Gastrocnemius medialis (tissue), 4 donors: ENCODE measurements around the gene VAMP8. TPM values are rescaled to one million over a fixed set of nuclear protein-coding genes. Genes with fewer than 3 reads are reported as not detected.
A peak's percentile ranks its signal among the peaks of the same experiment; 100 is the strongest.

Experiments used
- ATAC-seq, 2 donors: fragments of 150-250 bp; one replicate each; pipeline ENCODE4 v1.9.1; 2016
- DNase-seq, 2 donors: peaks; one replicate each; pipeline ENCODE4 v3.0.0-alpha.2; 2019
- H3K27ac ChIP-seq, 4 donors: fragments of 200-600 bp; sonication (generic); 1 replicate in 1 of 4; 2 replicates in 3 of 4; pipeline ENCODE4 v1.5.1; 2016 to 2018; ENCODE audit warnings: mild to moderate bottlenecking in 2 of 4, moderate library complexity in 1 of 4
- H3K27me3 ChIP-seq, 3 donors: fragments of 200-600 bp; sonication (generic) in 2 of 3; 1 replicate in 1 of 3; 2 replicates in 2 of 3; pipeline versions ENCODE4 v1.5.1 to v1.6.0; 2016 to 2019; ENCODE audit warnings: mild to moderate bottlenecking in 1 of 3, moderate library complexity in 1 of 3
- H3K36me3 ChIP-seq, 2 donors: fragments of 200-600 bp; sonication (generic) in 1 of 2; one replicate each; pipeline ENCODE4 v1.5.1; 2017 to 2018
- H3K4me1 ChIP-seq, 2 donors: fragments of 200-600 bp; sonication (generic) in 1 of 2; one replicate each; pipeline ENCODE4 v1.5.1; 2016 to 2017; ENCODE audit warnings: mild to moderate bottlenecking in 2 of 2
- H3K4me3 ChIP-seq, 4 donors: fragments of 200-600 bp; sonication (generic) in 3 of 4; 1 replicate in 1 of 4; 2 replicates in 3 of 4; pipeline ENCODE4 v1.5.1; 2016 to 2019; ENCODE audit warnings: mild to moderate bottlenecking in 2 of 4
- H3K9me3 ChIP-seq, 3 donors: fragments of 200-600 bp; sonication (generic) in 2 of 3; 1 replicate in 1 of 3; 2 replicates in 2 of 3; pipeline ENCODE4 v1.5.1; 2016 to 2019
- POLR2A ChIP-seq, 2 donors: fragments of 450-650 bp; IDR thresholded peaks; one replicate each; pipeline ENCODE4 v1.6.1; 2017; ENCODE audit warnings: antibody characterized with exemption in 2 of 2, mild to moderate bottlenecking in 2 of 2, moderate library complexity in 2 of 2
- in situ Hi-C, 4 donors: fragments of 200-750 bp; cut with MboI; loops; one replicate each; pipeline versions ENCODE4 v1.15.0 to v1.8.0; 2017; ENCODE audit warnings: low sequenced_read_pairs in 4 of 4
- intact Hi-C: fragments of 100-400 bp; cut with DNase I; formaldehyde crosslinking; loops from one replicate; pipeline ENCODE4 v1.15.1; 2023; ENCODE audit warnings: low total_unique reads
- total RNA-seq, 4 donors: library from RNA; depleted of rRNA; stranded (reverse); fragments of >200 nt; gene quantifications; one replicate each; pipeline versions ENCODE4 v1.1.0 to v1.2.3, GENCODE V29; 2016
- TF ChIP-seq, protein P1 (sequence below), 5 experiments: fragments of 450-650 bp in 3 of 5; fragments of 200-600 bp in 2 of 5; sonication (generic) in 2 of 5; IDR thresholded peaks in 4 of 5; conservative IDR thresholded peaks in 1 of 5; 1 replicate in 4 of 5; 2 replicates in 1 of 5; pipeline ENCODE4 v1.5.1; 2016 to 2019; ENCODE audit warnings: antibody characterized with exemption in 5 of 5, mild to moderate bottlenecking in 3 of 5, moderate library complexity in 3 of 5

Gene VAMP8
- total RNA-seq, 4 donors from 2014 or later = 5.3 to 12.1 (median 7.1) TPM

DNA sequence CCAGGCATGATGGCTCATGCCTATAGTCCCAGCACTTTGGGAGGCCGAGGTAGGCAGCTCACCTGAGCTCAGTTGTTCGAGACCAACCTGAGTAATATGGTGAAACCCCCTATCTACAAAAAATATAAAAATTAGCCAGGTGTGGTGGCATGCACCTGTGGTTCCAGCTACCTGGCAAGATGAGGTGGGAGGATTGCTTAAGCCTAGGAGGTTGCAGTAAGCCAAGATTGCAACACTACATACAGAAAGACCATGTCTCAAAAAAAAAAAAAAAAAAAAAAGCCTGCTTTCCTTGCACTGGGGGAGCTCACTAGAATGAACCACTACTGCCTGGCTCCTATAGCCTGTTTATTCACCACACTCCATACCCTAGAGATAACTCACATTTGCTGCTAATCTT, 45.8 kb upstream of the VAMP8 start:
- Histone ChIP-seq H3K4me3 (no peak overlapping the region), H3K36me3 (no peaks in the 10 kb centered on the region), H3K27ac (no peak overlapping the region), H3K9me3 (no peaks in the 10 kb centered on the region), H3K27me3 (no peaks in the 10 kb centered on the region), H3K4me1 (no peaks in the 10 kb centered on the region)
- in situ Hi-C loops = no loop called here
- no peak for DNase-seq
- TF ChIP-seq, protein P1, sequence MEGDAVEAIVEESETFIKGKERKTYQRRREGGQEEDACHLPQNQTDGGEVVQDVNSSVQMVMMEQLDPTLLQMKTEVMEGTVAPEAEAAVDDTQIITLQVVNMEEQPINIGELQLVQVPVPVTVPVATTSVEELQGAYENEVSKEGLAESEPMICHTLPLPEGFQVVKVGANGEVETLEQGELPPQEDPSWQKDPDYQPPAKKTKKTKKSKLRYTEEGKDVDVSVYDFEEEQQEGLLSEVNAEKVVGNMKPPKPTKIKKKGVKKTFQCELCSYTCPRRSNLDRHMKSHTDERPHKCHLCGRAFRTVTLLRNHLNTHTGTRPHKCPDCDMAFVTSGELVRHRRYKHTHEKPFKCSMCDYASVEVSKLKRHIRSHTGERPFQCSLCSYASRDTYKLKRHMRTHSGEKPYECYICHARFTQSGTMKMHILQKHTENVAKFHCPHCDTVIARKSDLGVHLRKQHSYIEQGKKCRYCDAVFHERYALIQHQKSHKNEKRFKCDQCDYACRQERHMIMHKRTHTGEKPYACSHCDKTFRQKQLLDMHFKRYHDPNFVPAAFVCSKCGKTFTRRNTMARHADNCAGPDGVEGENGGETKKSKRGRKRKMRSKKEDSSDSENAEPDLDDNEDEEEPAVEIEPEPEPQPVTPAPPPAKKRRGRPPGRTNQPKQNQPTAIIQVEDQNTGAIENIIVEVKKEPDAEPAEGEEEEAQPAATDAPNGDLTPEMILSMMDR (IDR thresholded peaks at IDR 0.05 in 4 of 5, conservative IDR thresholded peaks at IDR 0.05 in 1 of 5) = no peak
- no peak for TF ChIP-seq POLR2A (IDR thresholded peaks at IDR 0.05)
- no peak for ATAC-seq
- intact Hi-C loops = no loop called here

- Histone ChIP-seq H3K27me3 (no peaks in the 10 kb centered on the region), H3K27ac (no peak overlapping the region), H3K4me1 (peaks cover 7 to 9% of the 10 kb centered on the region in 2 donors), H3K9me3 (no peaks in the 10 kb centered on the region), H3K4me3 (no peak overlapping the region), H3K36me3 (no peaks in the 10 kb centered on the region)
- intact Hi-C loops = no loop called here
- in situ Hi-C loops = no loop called here
- no peak for DNase-seq
- ATAC-seq = no peak
- TF ChIP-seq, protein P1 (IDR thresholded peaks at IDR 0.05 in 4 of 5, conservative IDR thresholded peaks at IDR 0.05 in 1 of 5) = no peak
- no peak for TF ChIP-seq POLR2A (IDR thresholded peaks at IDR 0.05)
These were observed 43.3 kb upstream of the VAMP8 start for GRCh38 chr2:85534099-85534498.

- peaks cover 7 to 9% of the 10 kb centered on the region in 2 donors for H3K4me1 ChIP-seq
- in situ Hi-C loops (no loop called here), intact Hi-C loops (loop anchor here (5.0 kb wide), 1 partner anchor 183 kb away; the partner anchor contains the start of genes ELMOD3 and RETSAT)
- H3K4me3 ChIP-seq = no peak overlapping the region
- H3K9me3 ChIP-seq = no peaks in the 10 kb centered on the region
- TF ChIP-seq, protein P1 (IDR thresholded peaks at IDR 0.05 in 4 of 5, conservative IDR thresholded peaks at IDR 0.05 in 1 of 5) = no peak
- TF ChIP-seq POLR2A (IDR thresholded peaks at IDR 0.05) = no peak
- DNase-seq = no peak
- ATAC-seq = no peak
- no peaks in the 10 kb centered on the region for H3K36me3 ChIP-seq
- no peak overlapping the region for H3K27ac ChIP-seq
- no peaks in the 10 kb centered on the region for H3K27me3 ChIP-seq
These were observed 42.5 kb upstream of the VAMP8 start for GRCh38 chr2:85534881-85535280.

DNA sequence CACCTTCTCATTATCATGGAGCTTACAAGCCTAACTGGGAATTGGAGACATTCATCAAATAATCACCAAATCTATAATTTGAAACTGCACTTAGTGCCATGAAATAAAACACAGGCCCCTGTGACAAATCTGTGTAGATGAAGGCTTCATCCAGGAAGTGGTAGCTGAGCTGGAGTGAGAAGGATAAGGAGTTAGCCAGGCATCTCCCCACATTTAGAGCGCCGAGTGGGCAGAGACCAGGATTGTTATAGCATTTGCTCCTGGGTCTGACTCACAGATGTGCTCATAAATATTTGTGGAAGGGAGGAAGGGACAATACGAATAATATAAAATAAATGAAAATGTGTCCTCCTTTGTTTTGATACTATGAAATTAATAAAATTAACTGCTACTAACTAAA, 40.9 kb upstream of the VAMP8 start:
- Histone ChIP-seq H3K27ac (peak overlapping the region; percentile 97 to 99 (median 98)), H3K4me3 (no peak overlapping the region), H3K36me3 (peaks cover 0 to 14% of the 10 kb centered on the region in 2 donors), H3K4me1 (peaks cover 19 to 22% of the 10 kb centered on the region in 2 donors), H3K27me3 (no peaks in the 10 kb centered on the region), H3K9me3 (no peaks in the 10 kb centered on the region)
- TF ChIP-seq POLR2A (IDR thresholded peaks at IDR 0.05) = no peak
- TF ChIP-seq, protein P1 (IDR thresholded peaks at IDR 0.05 in 4 of 5, conservative IDR thresholded peaks at IDR 0.05 in 1 of 5) = no peak
- intact Hi-C loops = loop anchor here (5.0 kb wide), 1 partner anchor 184 kb away; the partner anchor contains the start of genes ELMOD3 and RETSAT
- DNase-seq (no peak), ATAC-seq (no peak)
- in situ Hi-C loops = no loop called here
